ENCODE data around the gene FAM117A. TPM values are rescaled to one million over a fixed set of nuclear protein-coding genes. Genes with fewer than 3 reads are reported as not detected.

Gene FAM117A
- total and polyA plus RNA-seq, 4 experiments from 2014 or later, result 61.2 to 102 (median 84.2) TPM

DNA sequence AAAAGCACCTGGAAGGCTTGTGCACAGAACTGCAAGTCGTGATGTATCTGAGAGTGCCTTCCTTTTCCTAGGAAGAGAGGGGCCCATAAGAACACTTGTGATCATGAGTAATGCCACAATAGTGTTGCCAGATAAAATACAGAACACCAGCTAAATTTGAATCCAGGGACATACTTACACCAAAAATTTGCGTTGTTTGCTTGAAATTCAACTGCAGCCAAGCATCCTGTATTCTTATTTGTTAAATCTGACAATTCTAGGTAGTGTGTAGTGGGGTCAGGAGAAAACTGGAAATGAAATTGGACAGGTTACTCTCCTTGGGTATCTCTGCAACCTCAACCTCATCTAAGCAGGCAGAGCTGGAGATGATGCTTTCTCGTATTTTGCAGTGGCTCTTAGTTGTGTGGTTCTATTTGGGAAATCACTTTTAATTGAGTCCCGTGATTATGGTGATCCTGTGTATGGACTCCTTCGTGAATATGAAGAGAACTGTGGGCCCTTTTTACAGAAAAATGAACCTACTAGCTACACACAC is 68.2 kb downstream of the FAM117A start:
- intact Hi-C loops (cut with micrococcal nuclease), result loop anchor here (1.0 to 5.0 kb wide), 2 partner anchors 125 to 302 kb away; partner anchors contain the start of gene DLX3
- Histone ChIP-seq H3K9me3 (ENCODE audit: control insufficient read depth in 1 of 2, low read length in 2 of 2) (no peaks in the 10 kb centered on the region), H3K27ac (ENCODE audit: low read depth, low read length) (peak overlapping the region; percentile 46), H3K36me3 (ENCODE audit: insufficient read depth, low read length) (peaks cover 9% of the 10 kb centered on the region), H3K27me3 (ENCODE audit: insufficient read depth, low read length) (no peaks in the 10 kb centered on the region), H3K4me3 (ENCODE audit: low read length in 2 of 2) (no peak overlapping the region), H3K4me1 (ENCODE audit: insufficient read depth, low read length) (peaks cover 19% of the 10 kb centered on the region)
- peak in 1 of 5 donors; percentile 9 for DNase-seq
- peak overlapping the region; percentile 74 to 90 (median 84) for H3K27ac Mint-ChIP-seq
- peaks cover 7 to 14% of the 10 kb centered on the region in 2 donors for H3K36me3 Mint-ChIP-seq
- H3K4me1 Mint-ChIP-seq, result peaks cover 20 to 50% (median 30%) of the 10 kb centered on the region in 4 donors
- no peaks in the 10 kb centered on the region for H3K27me3 Mint-ChIP-seq
- peak overlapping the region in 6 of 8 donors; percentile 4 to 66 (median 24) for H3K4me3 Mint-ChIP-seq
- no peaks in the 10 kb centered on the region for H3K9me3 Mint-ChIP-seq
- ChIA-PET POLR2A (ENCODE audit: partially characterized antibody) (interaction anchor here (0.6 to 2.5 kb wide), 13 partner anchors 11 to 130 kb away, joined by 3 to 28 read pairs (median 4); partner anchors contain the start of gene SPOP), CTCF (ENCODE audit: partially characterized antibody) (interaction anchor here (0.6 to 16.2 kb wide), 23 partner anchors 8 to 154 kb away, joined by 3 to 219 read pairs (median 4); partner anchors contain the start of genes KAT7, NXPH3 and SLC35B1)

GRCh38 chr17:49694847-49695697 is 68.9 kb downstream of the FAM117A start:
- CTCF ChIA-PET (ENCODE audit: partially characterized antibody), result interaction anchor here (0.6 to 16.2 kb wide), 22 partner anchors 9 to 155 kb away, joined by 3 to 219 read pairs (median 4); partner anchors contain the start of genes KAT7, NXPH3 and SLC35B1
- Mint-ChIP-seq H3K36me3 (peaks cover 5 to 7% of the 10 kb centered on the region in 2 donors), H3K9me3 (no peaks in the 10 kb centered on the region), H3K27me3 (no peaks in the 10 kb centered on the region), H3K27ac (peak overlapping the region; percentile 65 to 90 (median 83)), H3K4me3 (peak overlapping the region in 3 of 8 donors; percentile 1 to 41 (median 4)), H3K4me1 (peaks cover 22 to 51% (median 30%) of the 10 kb centered on the region in 4 donors)
- Histone ChIP-seq H3K4me1 (ENCODE audit: insufficient read depth, low read length) (peaks cover 19% of the 10 kb centered on the region), H3K36me3 (ENCODE audit: insufficient read depth, low read length) (peaks cover 2% of the 10 kb centered on the region), H3K27ac (ENCODE audit: low read depth, low read length) (peak overlapping the region; percentile 46), H3K9me3 (ENCODE audit: control insufficient read depth in 1 of 2, low read length in 2 of 2) (no peaks in the 10 kb centered on the region), H3K27me3 (ENCODE audit: insufficient read depth, low read length) (no peaks in the 10 kb centered on the region), H3K4me3 (ENCODE audit: low read length in 2 of 2) (no peak overlapping the region)
- POLR2A ChIA-PET (ENCODE audit: partially characterized antibody), result interaction anchor here (1.1 to 2.5 kb wide), 7 partner anchors 10 to 129 kb away, joined by 3 to 28 read pairs (median 5); partner anchors contain the start of gene SPOP
- peak; percentile 52 to 70 (median 61) for DNase-seq
- intact Hi-C loops (cut with micrococcal nuclease), result loop anchor here (1.0 to 5.0 kb wide), 2 partner anchors 125 to 302 kb away; partner anchors contain the start of gene DLX3

DNA sequence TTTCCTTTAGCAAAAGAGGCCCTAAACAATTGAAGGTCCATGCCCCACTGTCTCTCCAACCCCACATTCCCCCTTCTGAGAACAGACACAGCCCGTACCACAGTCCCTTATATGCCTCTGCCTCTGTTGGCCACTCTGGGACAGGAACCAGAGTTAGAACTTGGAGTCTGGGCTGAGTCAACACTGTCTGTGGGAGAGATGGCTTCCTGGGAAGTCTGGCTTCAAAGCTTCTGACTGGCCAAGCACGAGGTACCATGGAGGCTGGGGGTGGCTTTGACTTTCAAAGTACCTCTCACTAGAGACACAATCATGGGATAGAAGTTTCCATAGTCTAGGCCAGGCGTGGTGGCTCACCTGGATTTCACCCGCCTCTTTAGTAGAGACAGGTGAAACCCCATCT is 71.2 kb downstream of the FAM117A start:
- H3K27me3 Mint-ChIP-seq, result no peaks in the 10 kb centered on the region
- Histone ChIP-seq H3K4me3 (ENCODE audit: low read length in 2 of 2) (no peak overlapping the region), H3K9me3 (ENCODE audit: control insufficient read depth in 1 of 2, low read length in 2 of 2) (no peaks in the 10 kb centered on the region), H3K36me3 (ENCODE audit: insufficient read depth, low read length) (no peaks in the 10 kb centered on the region), H3K27me3 (ENCODE audit: insufficient read depth, low read length) (no peaks in the 10 kb centered on the region), H3K27ac (ENCODE audit: low read depth, low read length) (no peak overlapping the region), H3K4me1 (ENCODE audit: insufficient read depth, low read length) (peaks cover 37% of the 10 kb centered on the region)
- no peaks in the 10 kb centered on the region for H3K36me3 Mint-ChIP-seq
- CTCF ChIA-PET (ENCODE audit: partially characterized antibody), result interaction anchor here (16.2 kb wide), 1 partner anchor 118 kb away, joined by 219 read pairs; the partner anchor contains the start of gene NXPH3
- POLR2A ChIA-PET (ENCODE audit: partially characterized antibody), result no interaction called here
- DNase-seq, result no peak
- peaks cover 34 to 61% (median 38%) of the 10 kb centered on the region in 4 donors for H3K4me1 Mint-ChIP-seq
- no peak overlapping the region for H3K4me3 Mint-ChIP-seq
- intact Hi-C loops (cut with micrococcal nuclease), result no loop called here
- H3K9me3 Mint-ChIP-seq, result no peaks in the 10 kb centered on the region
- H3K27ac Mint-ChIP-seq, result peak overlapping the region in 2 of 7 donors; percentile 37

GRCh38 chr17:49691677-49692191 is 72.2 kb downstream of the FAM117A start:
- POLR2A ChIA-PET (ENCODE audit: partially characterized antibody), result no interaction called here
- no peak for DNase-seq
- Histone ChIP-seq H3K27me3 (ENCODE audit: insufficient read depth, low read length) (no peaks in the 10 kb centered on the region), H3K27ac (ENCODE audit: low read depth, low read length) (no peak overlapping the region), H3K9me3 (ENCODE audit: control insufficient read depth in 1 of 2, low read length in 2 of 2) (no peaks in the 10 kb centered on the region), H3K4me1 (ENCODE audit: insufficient read depth, low read length) (peaks cover 45% of the 10 kb centered on the region), H3K36me3 (ENCODE audit: insufficient read depth, low read length) (no peaks in the 10 kb centered on the region), H3K4me3 (ENCODE audit: low read length in 2 of 2) (no peak overlapping the region)
- Mint-ChIP-seq H3K36me3 (no peaks in the 10 kb centered on the region), H3K27ac (peak overlapping the region in 3 of 7 donors; percentile 12 to 84 (median 66)), H3K4me3 (no peak overlapping the region), H3K9me3 (no peaks in the 10 kb centered on the region), H3K4me1 (peaks cover 40 to 71% (median 45%) of the 10 kb centered on the region in 4 donors), H3K27me3 (no peaks in the 10 kb centered on the region)
- intact Hi-C loops (cut with micrococcal nuclease), result no loop called here
- CTCF ChIA-PET (ENCODE audit: partially characterized antibody), result interaction anchor here (1.3 to 16.2 kb wide), 3 partner anchors 8 to 124 kb away, joined by 4 to 219 read pairs (median 4); partner anchors contain the start of gene NXPH3

GRCh38 chr17:49691086-49691676 is 72.8 kb downstream of the FAM117A start:
- Histone ChIP-seq H3K9me3 (ENCODE audit: control insufficient read depth in 1 of 2, low read length in 2 of 2) (no peaks in the 10 kb centered on the region), H3K27me3 (ENCODE audit: insufficient read depth, low read length) (no peaks in the 10 kb centered on the region), H3K27ac (ENCODE audit: low read depth, low read length) (no peak overlapping the region), H3K36me3 (ENCODE audit: insufficient read depth, low read length) (no peaks in the 10 kb centered on the region), H3K4me3 (ENCODE audit: low read length in 2 of 2) (no peak overlapping the region), H3K4me1 (ENCODE audit: insufficient read depth, low read length) (peaks cover 42% of the 10 kb centered on the region)
- ChIA-PET CTCF (ENCODE audit: partially characterized antibody) (interaction anchor here (1.3 to 16.2 kb wide), 4 partner anchors 9 to 124 kb away, joined by 4 to 219 read pairs (median 4); partner anchors contain the start of gene NXPH3), POLR2A (ENCODE audit: partially characterized antibody) (interaction anchor here (1.4 kb wide), 1 partner anchor 13 kb away, joined by 3 read pairs; no protein-coding TSS in a partner anchor)
- H3K27ac Mint-ChIP-seq, result peak overlapping the region in 4 of 7 donors; percentile 13 to 59 (median 36)
- peaks cover 38 to 68% (median 42%) of the 10 kb centered on the region in 4 donors for H3K4me1 Mint-ChIP-seq
- intact Hi-C loops (cut with micrococcal nuclease), result no loop called here
- peak overlapping the region in 2 of 8 donors; percentile 20 to 36 for H3K4me3 Mint-ChIP-seq
- no peaks in the 10 kb centered on the region for H3K9me3 Mint-ChIP-seq
- no peak for DNase-seq
- H3K27me3 Mint-ChIP-seq, result no peaks in the 10 kb centered on the region
- no peaks in the 10 kb centered on the region for H3K36me3 Mint-ChIP-seq

- CTCF ChIA-PET (ENCODE audit: partially characterized antibody), result interaction anchor here (1.6 kb wide), 1 partner anchor 19 kb away, joined by 4 read pairs; no protein-coding TSS in a partner anchor
- H3K27me3 ChIP-seq (ENCODE audit: insufficient read depth, low read length), result no peaks in the 10 kb centered on the region
- Mint-ChIP-seq H3K9me3 (no peaks in the 10 kb centered on the region), H3K27ac (peak overlapping the region in 3 of 7 donors; percentile 61 to 85 (median 75)), H3K4me3 (peak overlapping the region in 2 of 8 donors; percentile 59 to 61), H3K36me3 (no peaks in the 10 kb centered on the region), H3K27me3 (no peaks in the 10 kb centered on the region), H3K4me1 (peaks cover 30 to 59% (median 33%) of the 10 kb centered on the region in 4 donors)
- intact Hi-C loops (cut with micrococcal nuclease), result no loop called here
- H3K9me3 ChIP-seq (ENCODE audit: control insufficient read depth in 1 of 2, low read length in 2 of 2), result no peaks in the 10 kb centered on the region
- no peaks in the 10 kb centered on the region for H3K36me3 ChIP-seq (ENCODE audit: insufficient read depth, low read length)
- no peak overlapping the region for H3K27ac ChIP-seq (ENCODE audit: low read depth, low read length)
- POLR2A ChIA-PET (ENCODE audit: partially characterized antibody), result interaction anchor here (1.4 kb wide), 1 partner anchor 12 kb away, joined by 3 read pairs; no protein-coding TSS in a partner anchor
- H3K4me1 ChIP-seq (ENCODE audit: insufficient read depth, low read length), result peaks cover 33% of the 10 kb centered on the region
- no peak overlapping the region for H3K4me3 ChIP-seq (ENCODE audit: low read length in 2 of 2)
- no peak for DNase-seq
These were observed 73.7 kb downstream of the FAM117A start for GRCh38 chr17:49690256-49690655.
